ENCODE measurements around the gene SIX1. TPM values are rescaled to one million over a fixed set of nuclear protein-coding genes. Genes with fewer than 3 reads are reported as not detected.

Gene SIX1
- polyA plus RNA-seq, 6 donors from 2014 or later, result not detected

GRCh38 chr14:60652674-60653651 lies 3.7 kb upstream of the SIX1 start:
- peaks cover 14 to 67% (median 49%) of the 10 kb centered on the region in 7 donors for H3K9me3 Mint-ChIP-seq
- peak overlapping the region in 4 of 8 donors; percentile 20 to 81 (median 34) for H3K4me3 Mint-ChIP-seq
- H3K36me3 Mint-ChIP-seq, result peaks cover 15 to 30% of the 10 kb centered on the region in 2 donors
- ATAC-seq (ENCODE audit: low read depth in 2 of 2), result no peak
- peaks cover 37 to 47% (median 44%) of the 10 kb centered on the region in 3 donors for H3K4me1 Mint-ChIP-seq
- H3K27me3 Mint-ChIP-seq, result peaks cover 71 to 90% (median 73%) of the 10 kb centered on the region in 3 donors
- H3K27ac Mint-ChIP-seq, result peak overlapping the region in 5 of 6 donors; percentile 27 to 92 (median 83)
- no peak for DNase-seq

GRCh38 chr14:60651796-60652673 lies 2.8 kb upstream of the SIX1 start:
- ATAC-seq (ENCODE audit: low read depth in 2 of 2) (no peak), DNase-seq (no peak)
- Mint-ChIP-seq H3K9me3 (peaks cover 14 to 70% (median 54%) of the 10 kb centered on the region in 7 donors), H3K27me3 (peaks cover 73 to 90% (median 76%) of the 10 kb centered on the region in 3 donors), H3K4me1 (peaks cover 38 to 47% (median 44%) of the 10 kb centered on the region in 3 donors), H3K36me3 (peaks cover 15 to 30% of the 10 kb centered on the region in 2 donors), H3K27ac (peak overlapping the region in 5 of 6 donors; percentile 41 to 92 (median 66)), H3K4me3 (peak overlapping the region in 5 of 8 donors; percentile 15 to 81 (median 35))

GRCh38 chr14:60651086-60651795 lies 2.0 kb upstream of the SIX1 start:
- peaks cover 15 to 29% of the 10 kb centered on the region in 2 donors for H3K36me3 Mint-ChIP-seq
- peaks cover 37 to 52% (median 39%) of the 10 kb centered on the region in 3 donors for H3K4me1 Mint-ChIP-seq
- peak overlapping the region in 5 of 6 donors; percentile 10 to 92 (median 63) for H3K27ac Mint-ChIP-seq
- H3K27me3 Mint-ChIP-seq, result peaks cover 76 to 94% (median 79%) of the 10 kb centered on the region in 3 donors
- peak overlapping the region in 3 of 8 donors; percentile 26 to 81 (median 35) for H3K4me3 Mint-ChIP-seq
- ATAC-seq (ENCODE audit: low read depth in 2 of 2) (no peak), DNase-seq (no peak)
- peaks cover 14 to 73% (median 54%) of the 10 kb centered on the region in 7 donors for H3K9me3 Mint-ChIP-seq

GRCh38 chr14:60650373-60650961 lies 1.2 kb upstream of the SIX1 start:
- no peak for DNase-seq
- Mint-ChIP-seq H3K4me3 (peak overlapping the region in 5 of 8 donors; percentile 8 to 74 (median 55)), H3K4me1 (peaks cover 29 to 50% (median 31%) of the 10 kb centered on the region in 3 donors)

GRCh38 chr14:60649875-60650372 lies 647 bp upstream of the SIX1 start:
- peak overlapping the region in 3 of 6 donors; percentile 75 to 80 (median 76) for H3K27ac Mint-ChIP-seq
- H3K9me3 Mint-ChIP-seq, result peaks cover 9 to 65% (median 50%) of the 10 kb centered on the region in 7 donors
- peaks cover 76 to 93% (median 76%) of the 10 kb centered on the region in 3 donors for H3K27me3 Mint-ChIP-seq
- peak overlapping the region; percentile 40 to 82 (median 66) for H3K4me3 Mint-ChIP-seq
- peaks cover 15 to 16% of the 10 kb centered on the region in 2 donors for H3K36me3 Mint-ChIP-seq
- no peak for DNase-seq
- H3K4me1 Mint-ChIP-seq, result peaks cover 25 to 45% (median 26%) of the 10 kb centered on the region in 3 donors
- ATAC-seq (ENCODE audit: low read depth in 2 of 2), result no peak

More at GRCh38 chr14:60650373-60650961, 1.2 kb upstream of the SIX1 start:
- H3K27me3 Mint-ChIP-seq, result peaks cover 76 to 93% (median 79%) of the 10 kb centered on the region in 3 donors
- no peak for ATAC-seq (ENCODE audit: low read depth in 2 of 2)
- H3K27ac Mint-ChIP-seq, result peak overlapping the region in 3 of 6 donors; percentile 36 to 89 (median 80)
- peaks cover 9 to 67% (median 54%) of the 10 kb centered on the region in 7 donors for H3K9me3 Mint-ChIP-seq
- H3K36me3 Mint-ChIP-seq, result peaks cover 15 to 21% of the 10 kb centered on the region in 2 donors

- Mint-ChIP-seq H3K4me3 (peak overlapping the region; percentile 55 to 88 (median 78)), H3K27ac (peak overlapping the region in 4 of 6 donors; percentile 6 to 85 (median 66)), H3K9me3 (peaks cover 4 to 59% (median 42%) of the 10 kb centered on the region in 7 donors), H3K27me3 (peaks cover 75 to 93% (median 76%) of the 10 kb centered on the region in 3 donors), H3K4me1 (peaks cover 17 to 44% (median 24%) of the 10 kb centered on the region in 3 donors), H3K36me3 (peaks cover 1 to 10% of the 10 kb centered on the region in 2 donors)
- DNase-seq (no peak), ATAC-seq (ENCODE audit: low read depth in 2 of 2) (no peak)
Measured at GRCh38 chr14:60648249-60648933, 886 bp downstream of the SIX1 start.

- Mint-ChIP-seq H3K27ac (peak overlapping the region in 4 of 6 donors; percentile 6 to 94 (median 80)), H3K9me3 (peaks cover 4 to 60% (median 38%) of the 10 kb centered on the region in 7 donors), H3K36me3 (peaks cover 0 to 14% of the 10 kb centered on the region in 2 donors), H3K4me1 (peaks cover 20 to 47% (median 21%) of the 10 kb centered on the region in 3 donors), H3K27me3 (peaks cover 74 to 93% (median 78%) of the 10 kb centered on the region in 3 donors), H3K4me3 (peak overlapping the region; percentile 55 to 88 (median 76))
- ATAC-seq (ENCODE audit: low read depth in 2 of 2) (no peak), DNase-seq (no peak)
Measured at GRCh38 chr14:60647837-60648248, 1.4 kb downstream of the SIX1 start.

- DNase-seq, result no peak
- peak overlapping the region in 4 of 6 donors; percentile 6 to 94 (median 80) for H3K27ac Mint-ChIP-seq
- peaks cover 0 to 14% of the 10 kb centered on the region in 2 donors for H3K36me3 Mint-ChIP-seq
- H3K4me1 Mint-ChIP-seq, result peaks cover 20 to 51% (median 21%) of the 10 kb centered on the region in 3 donors
- peak overlapping the region; percentile 55 to 85 (median 78) for H3K4me3 Mint-ChIP-seq
- peaks cover 71 to 93% (median 80%) of the 10 kb centered on the region in 3 donors for H3K27me3 Mint-ChIP-seq
- ATAC-seq (ENCODE audit: low read depth in 2 of 2), result no peak
- H3K9me3 Mint-ChIP-seq, result peaks cover 4 to 57% (median 37%) of the 10 kb centered on the region in 7 donors
Measured at GRCh38 chr14:60647081-60647836, 2.0 kb downstream of the SIX1 start.

GRCh38 chr14:60646226-60646818 lies 3.0 kb downstream of the SIX1 start:
- peaks cover under 1 to 47% (median 29%) of the 10 kb centered on the region in 7 donors for H3K9me3 Mint-ChIP-seq
- ATAC-seq (ENCODE audit: low read depth in 2 of 2), result no peak
- peaks cover 69 to 90% (median 83%) of the 10 kb centered on the region in 3 donors for H3K27me3 Mint-ChIP-seq
- peaks cover 0 to 14% of the 10 kb centered on the region in 2 donors for H3K36me3 Mint-ChIP-seq
- peaks cover 20 to 53% (median 28%) of the 10 kb centered on the region in 3 donors for H3K4me1 Mint-ChIP-seq
- no peak for DNase-seq
- peak overlapping the region in 4 of 8 donors; percentile 55 to 86 (median 70) for H3K4me3 Mint-ChIP-seq
- peak overlapping the region in 3 of 6 donors; percentile 32 to 82 (median 59) for H3K27ac Mint-ChIP-seq

GRCh38 chr14:60645126-60645741 lies 4.0 kb downstream of the SIX1 start:
- no peak for DNase-seq
- peaks cover 72 to 92% (median 83%) of the 10 kb centered on the region in 3 donors for H3K27me3 Mint-ChIP-seq
- no peak overlapping the region for H3K27ac Mint-ChIP-seq
- H3K4me3 Mint-ChIP-seq, result peak overlapping the region in 1 of 8 donors; percentile 54
- peaks cover 0 to 39% (median 27%) of the 10 kb centered on the region in 7 donors for H3K9me3 Mint-ChIP-seq
- H3K36me3 Mint-ChIP-seq, result peaks cover 0 to 14% of the 10 kb centered on the region in 2 donors
- ATAC-seq (ENCODE audit: low read depth in 2 of 2), result no peak
- H3K4me1 Mint-ChIP-seq, result peaks cover 20 to 49% (median 29%) of the 10 kb centered on the region in 3 donors

All from naive B cell (primary cell).